ENCODE results near the gene METTL15.
"Not testable (repeated sequence)": the region's sequence is repeated elsewhere in the genome, so short reads cannot be mapped to it uniquely, and the experiment has no call there.

GRCh38 chr11:28102300-28102699 is 5.9 kb upstream of the METTL15 start:
- not testable (repeated sequence) for TF ChIP-seq POLR2A, CTCF (IDR thresholded peaks at IDR 0.05)
